Superior temporal gyrus (tissue), 1 donor: ENCODE measurements around the gene TAGAP.
"Not testable (repeated sequence)": the region's sequence is repeated elsewhere in the genome, so short reads cannot be mapped to it uniquely, and the experiment has no call there.

Experiments
- DNase-seq: peaks from one replicate; pipeline ENCODE4 v3.0.0-alpha.2; 2016; ENCODE audit errors: extremely low spot score

TAGAP gene

GRCh38 chr6:159045801-159046200 is 1.0 kb upstream of the TAGAP start:
- no peak for DNase-seq

DNA sequence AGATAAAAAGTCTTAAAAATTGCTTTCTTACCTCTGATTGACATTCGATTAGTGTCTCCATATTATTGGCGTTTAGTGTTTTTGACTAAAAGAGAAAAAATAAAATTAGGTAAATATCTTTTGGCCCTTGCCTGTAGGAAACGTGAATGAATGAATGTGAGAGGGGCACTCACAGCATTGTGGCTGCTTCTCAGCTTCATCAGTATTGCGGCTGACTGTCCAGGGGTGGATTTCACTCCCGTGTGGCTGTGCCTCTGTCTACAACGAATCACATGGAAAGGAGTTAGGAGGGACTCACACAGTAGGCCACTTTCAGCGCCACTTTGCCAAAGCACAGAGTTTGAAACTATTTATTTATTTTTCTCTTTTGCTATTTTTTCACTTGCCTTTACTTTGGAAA is 844 bp downstream of the TAGAP start:
- no peak for DNase-seq

DNA sequence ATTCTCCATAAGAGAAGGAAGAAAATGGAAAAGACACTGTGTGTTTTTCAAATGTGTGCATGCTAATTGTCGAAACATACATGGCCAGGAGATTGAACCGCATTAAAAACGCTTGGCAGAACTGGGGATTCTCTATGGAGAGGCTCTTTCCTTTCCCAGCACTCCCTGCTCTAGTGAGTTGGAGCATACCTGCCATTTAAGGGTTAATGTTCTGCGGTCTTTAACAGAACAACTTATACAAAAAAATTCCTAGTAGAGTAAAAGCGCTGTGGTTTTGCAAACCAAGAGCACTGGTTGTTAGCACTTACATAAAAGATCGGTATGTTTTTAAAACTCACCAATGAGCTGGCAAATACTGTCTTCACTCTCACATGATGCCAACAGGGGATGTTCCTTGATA is 1.5 kb downstream of the TAGAP start:
- no peak for DNase-seq

DNA sequence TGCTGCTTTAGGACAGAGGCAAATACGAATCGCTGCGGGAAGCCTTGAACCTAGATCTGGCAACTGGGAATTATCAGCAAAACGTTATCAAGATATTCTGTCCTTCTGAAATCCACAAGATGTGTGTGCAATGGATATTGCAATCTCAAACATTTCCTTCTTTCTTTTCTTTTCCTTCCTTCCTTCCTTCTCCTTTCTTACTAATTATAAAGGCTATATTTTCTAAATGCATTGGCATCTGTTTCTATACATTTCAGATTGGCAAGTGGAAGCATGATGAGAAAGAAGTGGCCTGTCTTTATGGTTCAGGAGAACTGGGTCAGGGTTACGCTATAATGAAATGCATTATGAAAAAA is 2.0 kb downstream of the TAGAP start:
- no peak for DNase-seq

GRCh38 chr6:159042003-159042825 is 2.6 kb downstream of the TAGAP start:
- DNase-seq, result peak; percentile 90

- no peak for DNase-seq
Measured at GRCh38 chr6:159041181-159041580, 3.6 kb downstream of the TAGAP start.

- no peak for DNase-seq
Measured at GRCh38 chr6:159039885-159040258, 4.9 kb downstream of the TAGAP start.

- DNase-seq, result peak; percentile 33
Measured at GRCh38 chr6:159038914-159039884, 5.6 kb downstream of the TAGAP start.

DNA sequence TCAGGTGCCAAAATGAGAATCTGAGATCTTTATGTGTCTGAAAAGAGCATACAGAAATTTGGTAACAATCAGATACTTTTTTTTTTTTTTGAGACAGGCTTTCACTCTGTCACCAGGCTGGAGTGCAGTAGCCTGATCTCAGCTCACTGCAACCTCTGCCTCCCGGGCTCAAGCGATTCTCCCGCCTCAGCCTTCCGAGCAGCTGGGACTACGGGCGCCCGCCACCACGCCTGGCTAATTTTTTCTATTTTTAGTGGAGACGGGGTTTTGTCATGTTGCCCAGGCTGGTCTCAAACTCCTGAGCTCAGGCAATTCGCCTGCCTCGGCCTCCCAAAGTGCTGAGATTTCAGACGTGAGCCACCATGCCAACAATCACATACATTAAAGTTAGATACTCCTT is 6.5 kb downstream of the TAGAP start:
- not testable (repeated sequence) for DNase-seq

- no peak for DNase-seq
Measured at GRCh38 chr6:159037756-159038290, 7.0 kb downstream of the TAGAP start.

GRCh38 chr6:159036673-159037072 is 8.1 kb downstream of the TAGAP start:
- DNase-seq, result no peak

GRCh38 chr6:159035891-159036290 is 8.9 kb downstream of the TAGAP start:
- DNase-seq, result no peak

- no peak for DNase-seq
Measured at GRCh38 chr6:159033160-159034049, 11.4 kb downstream of the TAGAP start.

DNA sequence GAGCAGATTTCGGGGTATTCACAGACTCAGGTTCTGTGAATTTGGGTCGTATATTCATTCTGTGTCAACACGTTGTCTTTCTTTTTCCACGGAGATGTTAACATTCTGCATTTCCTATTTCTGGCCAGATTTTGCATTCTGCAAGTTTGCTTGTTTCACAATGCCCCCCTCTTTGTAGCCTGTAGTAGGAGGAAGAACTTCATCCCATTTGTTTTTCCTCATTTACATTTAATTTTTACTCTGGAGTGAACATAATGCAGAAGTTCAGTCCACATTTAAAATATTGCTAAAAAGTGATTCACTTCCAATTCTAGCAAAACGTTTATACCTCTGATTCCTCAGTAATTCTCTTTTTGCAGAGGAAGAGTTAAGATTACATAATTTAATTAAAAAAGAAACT is 12.9 kb downstream of the TAGAP start:
- DNase-seq, result no peak

DNA sequence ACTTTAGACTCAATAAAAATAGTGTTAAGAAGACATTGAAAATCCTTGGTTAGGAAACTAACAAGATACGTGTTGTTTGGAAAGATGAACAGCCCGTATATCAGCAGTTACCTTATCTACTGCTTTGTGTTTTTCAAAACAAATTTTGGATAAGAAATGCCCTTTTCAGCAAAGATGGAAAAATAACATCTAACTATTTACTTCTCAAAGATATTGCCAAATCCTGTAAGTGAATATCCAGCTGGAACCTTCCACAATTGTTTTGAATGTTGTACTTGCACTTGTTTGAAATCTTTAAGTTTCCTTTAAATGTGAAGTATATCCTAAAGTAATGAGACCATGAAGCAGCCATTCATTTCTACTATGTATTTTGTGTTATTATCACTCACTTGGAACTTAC is 14.6 kb downstream of the TAGAP start:
- no peak for DNase-seq

DNA sequence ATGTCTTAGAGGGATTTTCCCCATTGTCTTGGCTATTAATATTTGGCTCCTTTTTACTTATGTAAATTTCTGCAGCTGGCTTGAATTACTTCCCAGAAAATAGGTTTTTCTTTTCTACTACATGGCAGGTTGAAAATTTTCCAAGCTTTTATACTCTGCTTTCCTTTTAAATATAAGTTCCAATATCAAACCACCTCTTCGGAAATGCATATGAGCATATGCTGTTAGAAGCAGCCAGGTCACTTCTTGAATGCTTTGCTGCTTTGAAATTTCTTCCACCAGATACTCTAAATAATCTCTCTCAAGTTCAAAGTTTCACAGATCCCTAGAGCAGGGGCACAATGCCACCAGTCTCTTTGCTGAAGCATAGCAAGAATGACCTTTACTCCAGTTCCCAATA is 19.6 kb downstream of the TAGAP start:
- not testable (repeated sequence) for DNase-seq

GRCh38 chr6:159023893-159024292 is 20.9 kb downstream of the TAGAP start:
- no peak for DNase-seq

DNA sequence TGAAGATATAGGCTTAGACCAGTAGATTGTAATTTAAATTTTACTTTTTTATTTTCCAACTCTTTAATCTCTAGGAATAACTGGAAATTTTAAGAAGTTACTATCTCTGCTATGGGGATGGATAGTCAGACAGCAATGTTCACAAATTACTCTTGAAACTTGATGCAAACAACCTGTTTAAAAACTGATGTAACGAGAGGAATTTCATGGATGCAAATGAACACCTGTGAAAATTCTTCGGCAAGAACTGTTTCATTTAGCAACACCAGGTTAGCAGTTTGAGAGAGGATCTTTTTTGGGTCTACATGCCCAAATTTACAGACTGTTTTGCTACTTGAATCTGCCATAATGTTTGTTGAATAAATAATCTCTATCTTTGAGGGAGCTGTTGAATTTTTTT is 24.8 kb downstream of the TAGAP start:
- DNase-seq, result no peak

DNA sequence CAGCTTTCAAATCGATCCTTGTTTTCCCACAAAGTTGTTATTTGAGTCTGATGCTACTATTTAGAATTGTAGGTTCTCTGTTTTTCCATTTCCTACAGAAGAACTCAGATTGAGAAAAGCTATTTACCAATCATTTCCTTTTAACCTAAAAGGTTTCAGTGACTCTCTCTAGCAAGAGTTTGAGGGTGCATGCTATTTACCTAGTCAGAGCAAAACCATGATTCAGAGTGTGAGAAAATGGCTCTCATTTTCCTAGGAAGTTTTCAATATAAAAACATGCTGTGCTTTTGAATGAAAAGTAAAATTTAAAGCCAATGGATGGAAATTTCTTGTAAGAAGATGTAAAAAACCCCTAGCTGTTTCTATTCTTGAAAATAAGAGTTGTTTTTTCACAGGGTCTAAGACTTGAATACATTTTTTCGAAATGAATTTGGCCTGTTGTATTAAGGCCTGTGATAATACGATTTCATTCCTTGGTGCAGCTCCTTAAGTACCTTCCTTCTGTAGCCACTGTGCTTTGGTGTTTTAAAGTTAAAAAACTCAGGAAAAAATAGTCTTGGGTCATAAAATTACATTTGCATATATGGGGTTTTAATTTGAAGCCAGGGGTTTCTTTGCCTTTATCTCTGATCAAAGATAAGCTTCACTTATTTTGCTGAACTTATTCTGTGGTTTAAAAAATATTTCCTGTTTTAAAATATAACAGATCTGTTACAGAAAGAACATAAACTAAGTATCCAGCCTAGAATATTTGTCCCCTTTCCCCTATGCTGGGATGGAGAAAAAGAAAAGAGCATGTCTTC is 26.8 kb downstream of the TAGAP start:
- DNase-seq, result no peak

DNA sequence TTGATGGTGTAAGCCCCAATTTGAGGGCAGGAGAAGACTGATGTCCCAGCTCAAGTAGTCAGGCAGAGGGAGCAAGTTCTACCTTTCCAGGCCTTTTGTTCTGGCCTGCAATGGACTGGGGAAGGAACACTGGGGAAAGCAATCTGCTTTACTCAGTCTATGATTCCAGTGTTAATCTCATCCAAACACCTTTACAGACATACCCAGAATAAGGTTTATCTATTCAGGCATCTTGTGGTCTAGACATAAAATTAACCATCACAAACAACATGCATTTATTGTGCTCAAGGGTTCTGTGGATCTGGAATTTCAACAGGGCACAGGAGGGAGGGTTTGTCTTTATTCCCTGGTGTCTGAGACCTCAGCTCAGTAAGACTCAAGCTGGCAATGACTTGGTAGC is 30.4 kb downstream of the TAGAP start:
- DNase-seq, result no peak

DNA sequence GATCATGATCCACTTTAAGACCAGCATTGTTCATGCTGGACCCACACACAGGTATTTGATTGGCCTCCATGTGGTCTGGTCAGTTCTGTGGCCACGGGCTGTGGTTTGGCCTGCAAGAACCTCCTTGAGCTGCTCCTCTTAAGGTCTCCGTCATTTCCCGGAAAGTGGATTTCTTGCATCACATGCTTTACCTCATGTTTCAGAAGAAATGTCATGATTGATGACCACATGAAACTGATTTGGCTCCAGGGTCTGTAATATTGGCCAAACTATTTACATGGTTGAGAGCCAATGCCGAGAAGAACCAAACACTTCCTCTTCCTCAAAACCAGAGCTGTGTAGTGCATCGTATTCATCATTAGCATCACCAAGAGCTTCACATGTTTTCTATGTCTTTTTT is 31.6 kb downstream of the TAGAP start:
- no peak for DNase-seq
